GM21381 (cell line): Measurements from ENCODE around the gene XAB2.

Experiments used
- ATAC-seq: cut with Tn5 transposase; IDR thresholded peaks from one replicate; pipeline ENCODE4 v1.9.1; 2021; ENCODE audit warnings: mild to moderate bottlenecking, moderate library complexity; ENCODE audit not compliant: unreplicated experiment

Gene XAB2

GRCh38 chr19:7633698-7634097, 4.4 kb upstream of the XAB2 start, which contains the start of gene PCP2:
Gene PCP2, minus strand, starts transcription at chr19:7633719. Its CDS starts 262 bp downstream, at chr19:7633457.
- no peak for ATAC-seq

GRCh38 chr19:7632340-7633203, 3.2 kb upstream of the XAB2 start:
- no peak for ATAC-seq

DNA sequence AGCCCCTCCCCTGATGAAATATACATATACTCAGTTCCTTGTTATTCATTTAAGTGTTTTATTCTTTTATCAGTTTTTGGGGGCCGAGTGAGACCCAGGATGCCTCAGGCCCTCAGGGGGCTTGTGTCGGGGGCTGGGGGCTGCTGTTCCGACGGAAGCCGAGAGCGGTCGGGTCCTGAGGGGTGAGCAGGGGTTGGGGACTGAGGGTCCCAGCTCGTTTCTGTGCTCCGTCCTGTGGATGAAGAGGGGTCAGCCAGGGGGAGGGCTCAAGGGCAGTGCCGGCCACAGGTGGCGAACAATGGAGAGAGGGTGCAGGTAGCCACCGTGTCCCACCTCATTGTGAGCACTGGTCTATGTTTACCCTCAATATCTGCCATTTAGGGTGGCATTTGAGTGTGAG, 2.2 kb upstream of the XAB2 start:
- ATAC-seq = no peak

DNA sequence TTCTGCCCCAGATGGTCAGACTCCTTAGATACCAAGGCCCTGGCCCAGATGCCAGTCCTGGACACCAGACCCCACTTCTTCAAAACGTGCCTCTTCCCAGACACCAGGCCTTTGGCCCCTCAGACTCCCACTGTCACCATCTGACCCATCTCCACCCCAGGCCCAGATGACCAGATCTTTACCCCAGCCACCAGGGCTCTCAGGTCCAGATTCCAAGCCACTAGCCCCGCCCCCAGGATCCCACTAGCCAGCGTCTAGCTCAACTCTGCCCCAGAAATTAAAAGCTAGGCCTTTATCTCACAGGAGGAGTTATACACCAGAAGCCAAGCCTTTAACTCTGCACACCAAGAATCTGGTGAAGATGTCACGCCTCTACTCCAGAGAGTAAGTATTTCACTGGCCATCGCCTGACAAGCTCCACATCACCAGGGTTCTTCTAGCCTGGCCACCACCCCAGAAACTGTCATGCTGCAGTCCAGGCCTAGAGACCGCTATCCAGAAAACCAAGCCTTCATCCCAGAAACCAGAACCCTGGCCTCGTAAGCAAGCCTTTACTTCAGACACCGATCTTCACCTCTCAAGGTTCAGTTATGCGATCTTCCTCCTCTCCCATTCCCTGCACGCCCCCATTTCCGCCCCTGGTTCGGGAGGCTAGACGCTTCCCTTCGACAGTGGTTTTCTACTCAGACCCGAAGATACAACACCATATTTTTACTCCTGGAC, 595 bp downstream of the XAB2 start:
- no peak for ATAC-seq

GRCh38 chr19:7627166-7627565, 2.2 kb downstream of the XAB2 start:
- no peak for ATAC-seq

- no peak for ATAC-seq
Observed at GRCh38 chr19:7625763-7626372, 3.5 kb downstream of the XAB2 start.

GRCh38 chr19:7624810-7625209, 4.5 kb downstream of the XAB2 start:
- ATAC-seq = no peak

DNA sequence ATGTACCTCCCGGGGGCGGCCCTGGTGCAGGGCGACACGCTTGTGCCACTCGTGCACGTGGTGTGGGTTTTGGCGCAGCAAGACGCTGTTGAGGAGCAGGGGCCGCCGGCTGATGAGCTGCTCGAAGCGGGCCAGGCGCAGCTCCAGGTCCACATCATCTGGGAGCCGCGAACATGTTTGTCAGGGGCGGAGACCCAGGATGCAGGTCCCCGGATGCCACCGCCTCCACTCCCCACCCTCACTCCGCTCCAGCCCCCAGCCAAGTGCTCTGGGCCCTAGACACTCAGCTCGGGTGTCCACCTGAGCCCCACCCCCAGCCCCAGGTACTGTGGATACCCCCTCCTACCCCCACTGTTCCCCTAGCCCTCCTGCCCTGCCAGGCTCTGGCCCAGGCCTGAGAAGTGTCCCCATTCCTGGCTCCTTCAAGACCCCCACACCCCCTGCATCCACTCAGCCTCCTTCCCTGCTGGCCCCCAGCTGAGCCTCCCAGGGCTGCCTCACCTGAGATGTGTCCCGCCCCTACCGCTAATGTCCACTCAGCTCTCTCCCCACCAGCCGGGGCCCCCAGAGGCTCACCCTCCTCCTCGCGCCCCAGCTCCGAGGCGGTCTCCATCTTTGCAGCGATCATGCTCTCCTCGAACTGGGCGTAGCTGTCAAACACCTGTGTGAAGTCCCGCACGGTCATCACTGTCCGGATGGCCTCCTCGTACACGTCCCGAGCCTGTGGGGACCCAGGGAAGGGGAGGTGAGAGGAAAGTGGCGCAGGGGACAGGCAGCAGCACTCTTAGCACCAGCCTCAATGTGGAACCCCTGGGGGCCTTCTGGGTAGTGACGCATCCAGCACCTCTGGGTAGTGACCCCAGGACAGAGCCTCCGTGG, 5.4 kb downstream of the XAB2 start:
- ATAC-seq = no peak

DNA sequence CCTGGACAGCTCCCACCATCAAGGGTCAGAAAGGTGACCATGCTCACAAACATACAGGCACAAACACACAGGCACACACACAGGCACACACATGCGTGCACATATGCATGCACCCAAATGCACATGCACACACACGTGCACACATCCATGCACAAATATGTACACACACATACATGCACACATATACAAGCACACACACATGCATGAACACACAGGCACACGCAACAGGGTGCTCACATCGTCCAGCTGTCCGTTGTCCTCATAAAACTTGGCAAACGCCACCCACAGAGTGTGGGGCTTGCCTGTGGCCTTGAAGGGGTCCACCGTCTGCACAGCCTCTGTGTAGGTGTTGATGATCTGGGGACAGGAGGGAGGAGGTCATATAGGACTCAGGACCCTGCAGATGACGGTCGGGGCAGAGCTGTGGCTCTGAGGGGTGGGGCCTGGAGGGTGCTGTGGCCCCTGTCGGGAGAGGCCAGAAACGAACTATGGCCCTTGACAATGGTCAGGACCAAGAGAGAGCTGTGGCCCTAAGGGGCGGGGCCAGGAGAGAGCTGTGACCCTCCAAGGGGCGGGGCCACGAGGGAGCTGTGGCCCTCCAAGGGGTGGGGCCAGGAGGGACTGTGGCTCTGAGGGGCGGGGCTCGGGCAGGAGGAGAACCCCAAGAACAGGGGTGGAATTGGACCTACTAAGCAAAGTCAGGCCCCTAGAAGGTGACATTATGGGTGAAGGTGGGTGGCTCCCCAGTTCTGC, 6.2 kb downstream of the XAB2 start:
- no peak for ATAC-seq

DNA sequence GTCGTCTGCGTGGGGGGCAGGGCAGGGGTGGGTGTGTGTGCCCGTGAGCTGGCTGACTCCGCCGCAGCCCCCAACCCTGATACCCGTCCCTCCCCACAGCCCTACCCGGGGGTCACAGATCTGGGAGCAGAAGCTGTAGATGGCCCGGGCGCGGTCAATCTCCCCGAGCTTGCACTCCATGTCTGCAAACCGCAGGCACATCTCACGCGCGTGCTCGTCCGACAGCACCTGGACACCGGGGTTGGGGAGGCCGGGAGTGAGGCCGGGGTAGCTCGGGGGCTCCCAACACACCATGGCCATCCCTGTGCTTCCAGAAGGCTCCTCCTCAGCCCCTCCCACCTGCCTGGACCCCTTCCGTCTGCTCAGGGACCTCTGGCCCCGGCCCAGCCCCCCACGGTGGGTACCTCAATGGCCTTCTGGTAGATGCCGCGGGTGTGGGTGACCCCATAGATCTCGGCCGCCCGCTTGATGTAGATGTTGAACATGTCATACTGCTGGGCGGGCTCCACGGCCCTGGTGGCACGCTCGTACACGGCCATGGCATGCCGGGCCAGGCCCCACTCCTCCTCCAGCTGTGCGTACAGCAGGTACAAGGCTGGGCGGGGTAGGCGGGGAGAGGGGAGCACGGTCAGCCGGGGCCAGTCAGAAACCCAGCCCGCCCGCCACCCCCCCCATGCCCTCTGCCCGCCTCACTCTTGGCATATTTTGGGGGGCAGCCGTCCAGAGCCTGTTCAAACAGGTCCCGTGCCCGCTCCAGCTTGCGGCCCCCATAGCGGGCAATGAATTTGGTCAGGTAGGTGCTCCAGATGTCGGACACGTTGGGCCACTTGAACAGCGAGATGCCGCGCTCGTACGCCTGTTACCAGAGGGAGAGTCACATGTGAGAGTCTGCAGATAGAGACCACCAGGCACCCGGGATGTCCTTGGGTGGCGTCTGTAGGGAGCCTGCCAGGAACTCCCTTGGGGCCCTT, 8.6 kb downstream of the XAB2 start:
- ATAC-seq = no peak

- ATAC-seq = no peak
Observed at GRCh38 chr19:7619671-7620441, 9.5 kb downstream of the XAB2 start.

- ATAC-seq = no peak
Observed at GRCh38 chr19:7618771-7619510, 10.4 kb downstream of the XAB2 start.

DNA sequence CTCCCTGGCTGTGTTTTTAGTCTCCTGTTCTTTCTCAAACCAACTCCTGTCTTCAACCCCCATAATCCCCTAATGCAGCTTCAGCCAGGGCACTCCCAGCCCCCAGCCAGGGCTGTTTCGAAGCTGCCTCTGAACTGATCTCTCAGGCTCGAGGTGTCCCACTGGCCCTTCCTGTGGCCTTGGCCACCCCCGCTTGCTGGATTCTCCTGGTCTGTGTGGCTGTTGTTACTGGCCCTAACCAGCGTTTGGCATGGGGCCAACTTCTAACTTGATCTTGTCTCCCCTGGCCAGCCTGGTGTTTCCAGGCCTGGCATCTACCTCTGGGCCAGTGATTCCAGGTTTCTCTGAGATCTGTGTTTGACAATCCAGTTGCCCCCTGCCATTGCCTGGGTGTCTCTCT, 11.0 kb downstream of the XAB2 start:
- no peak for ATAC-seq

DNA sequence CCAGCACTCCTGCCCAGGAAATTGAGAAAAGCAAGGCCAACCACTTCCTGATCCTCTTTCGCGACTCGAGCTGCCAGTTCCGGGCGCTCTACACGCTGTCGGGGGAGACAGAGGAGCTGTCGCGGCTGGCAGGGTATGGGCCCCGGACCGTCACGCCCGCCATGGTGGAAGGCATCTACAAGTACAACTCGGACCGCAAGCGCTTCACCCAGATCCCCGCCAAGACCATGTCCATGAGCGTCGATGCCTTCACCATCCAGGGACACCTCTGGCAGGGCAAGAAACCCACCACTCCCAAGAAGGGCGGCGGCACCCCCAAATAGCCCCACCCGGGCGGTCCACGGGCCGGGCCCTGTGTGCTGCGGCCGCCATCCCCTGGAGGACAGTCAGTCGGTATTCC, 11.6 kb downstream of the XAB2 start:
- ATAC-seq = no peak

GRCh38 chr19:7617172-7617571, 12.2 kb downstream of the XAB2 start:
- no peak for ATAC-seq

DNA sequence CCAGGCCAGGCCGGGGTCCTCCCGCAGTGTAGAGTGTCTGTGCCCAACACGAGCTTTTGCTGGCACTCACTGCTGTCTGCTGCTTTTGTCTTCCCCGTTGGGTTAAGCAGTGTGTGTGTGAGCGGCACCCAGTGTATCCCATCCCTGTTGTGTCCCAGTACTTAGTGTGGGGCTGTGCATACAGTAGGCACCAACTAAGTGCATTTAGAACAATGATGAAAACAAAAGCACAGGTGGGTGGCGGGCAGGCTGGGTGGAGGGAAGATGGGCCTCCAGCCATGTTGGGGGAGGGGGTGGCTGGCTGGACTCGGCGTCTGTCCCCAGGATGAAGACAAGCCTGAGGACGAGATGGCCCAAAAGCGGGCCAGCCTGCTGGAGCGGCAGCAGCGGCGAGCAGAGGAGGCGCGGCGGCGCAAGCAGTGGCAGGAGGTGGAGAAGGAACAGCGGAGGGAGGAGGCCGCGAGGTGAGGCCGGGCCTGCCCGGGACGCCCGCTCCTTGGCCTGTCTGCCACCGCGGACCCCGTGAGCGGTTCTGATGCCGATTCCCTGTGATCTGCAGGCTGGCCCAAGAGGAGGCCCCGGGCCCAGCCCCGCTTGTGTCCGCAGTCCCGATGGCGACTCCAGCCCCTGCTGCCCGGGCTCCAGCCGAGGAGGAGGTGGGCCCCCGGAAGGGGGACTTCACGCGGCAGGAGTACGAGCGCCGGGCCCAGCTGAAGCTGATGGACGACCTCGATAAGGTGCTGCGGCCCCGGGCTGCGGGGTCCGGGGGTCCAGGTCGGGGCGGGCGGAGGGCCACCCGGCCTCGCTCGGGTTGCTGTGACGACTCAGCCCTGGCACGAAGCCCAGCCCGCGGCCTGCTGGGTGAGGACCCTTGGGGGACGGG, 14.2 kb downstream of the XAB2 start:
- no peak for ATAC-seq
